ENCODE results near the gene ETV6. TPM values are rescaled to one million over a fixed set of nuclear protein-coding genes. Genes with fewer than 3 reads are reported as not detected.
A peak's percentile ranks its signal among the peaks of the same experiment; 100 is the strongest.

Gene ETV6
- polyA plus RNA-seq, 3 donors, result 13.1 to 14.8 (median 13.1) TPM

GRCh38 chr12:11773889-11774677, 124.6 kb downstream of the ETV6 start:
- no peak for DNase-seq

- DNase-seq, result no peak
Observed at GRCh38 chr12:11774821-11775220, 125.3 kb downstream of the ETV6 start.

- no peak for DNase-seq
Observed at GRCh38 chr12:11776316-11776715, 126.8 kb downstream of the ETV6 start.

GRCh38 chr12:11777451-11777850, 128.0 kb downstream of the ETV6 start:
- DNase-seq, result no peak

- DNase-seq, result no peak
Observed at GRCh38 chr12:11777962-11778361, 128.5 kb downstream of the ETV6 start.

- DNase-seq, result no peak
Observed at GRCh38 chr12:11778713-11779685, 129.5 kb downstream of the ETV6 start.

GRCh38 chr12:11780521-11781101, 131.1 kb downstream of the ETV6 start:
- no peak for DNase-seq

- no peak for DNase-seq
Observed at GRCh38 chr12:11782914-11783420, 133.5 kb downstream of the ETV6 start.

GRCh38 chr12:11785712-11786111, 136.2 kb downstream of the ETV6 start:
- DNase-seq, result no peak

- DNase-seq, result no peak
Observed at GRCh38 chr12:11786638-11787365, 137.3 kb downstream of the ETV6 start.

GRCh38 chr12:11787437-11787836, 138.0 kb downstream of the ETV6 start:
- no peak for DNase-seq

GRCh38 chr12:11787933-11788849, 138.7 kb downstream of the ETV6 start:
- DNase-seq, result no peak

- no peak for DNase-seq
Observed at GRCh38 chr12:11793921-11794710, 144.6 kb downstream of the ETV6 start.

GRCh38 chr12:11794751-11795150, 145.3 kb downstream of the ETV6 start:
- DNase-seq, result no peak

- DNase-seq, result no peak
Observed at GRCh38 chr12:11795192-11795912, 145.9 kb downstream of the ETV6 start.

- peak; percentile 76 for DNase-seq
Observed at GRCh38 chr12:11795913-11796459, 146.5 kb downstream of the ETV6 start.

- no peak for DNase-seq
Observed at GRCh38 chr12:11797317-11797913, 147.9 kb downstream of the ETV6 start.

Measured in renal pelvis (tissue), 4 donors.